Measurements from ENCODE around the gene HOXD9. TPM values are rescaled to one million over a fixed set of nuclear protein-coding genes. Genes with fewer than 3 reads are reported as not detected.
A peak's percentile ranks its signal among the peaks of the same experiment; 100 is the strongest.

The HOXD9 gene
- total RNA-seq, 1 experiment from 2014 or later, result not detected

- H3K27me3 Mint-ChIP-seq (ENCODE audit: low read depth), result peaks cover 99% of the 10 kb centered on the region
- H3K36me3 Mint-ChIP-seq, result peaks cover 2% of the 10 kb centered on the region; the same call in 1 of the 2 replicates
- peaks cover 65% of the 10 kb centered on the region for H3K4me1 Mint-ChIP-seq
- ChIA-PET CTCF (interaction anchor here (0.6 to 4.2 kb wide), 38 partner anchors 9 to 1645 kb away, joined by 3 to 56 read pairs (median 4); partner anchors contain the start of genes HOXD11, HOXD9 and LNPK), POLR2A (interaction anchor here (0.6 kb wide), 2 partner anchors 13 kb away, joined by 4 read pairs; no protein-coding TSS in a partner anchor)
- no peak overlapping the region for H3K27ac Mint-ChIP-seq
- DNase-seq (ENCODE audit: low spot score) (no peak), ATAC-seq (peak; percentile 3)
- TF ChIP-seq E2F4 (CRISPR knock-in tag; IDR thresholded peaks at IDR 0.05; ENCODE audit: borderline replicate concordance, low read depth), result no peak
- no peak for TF ChIP-seq NR2C2 (CRISPR knock-in tag; IDR thresholded peaks at IDR 0.05)
- TF ChIP-seq ZNF425 (CRISPR knock-in tag; conservative IDR thresholded peaks at IDR 0.05), result no peak
- TF ChIP-seq ZNF219 (CRISPR knock-in tag; IDR thresholded peaks at IDR 0.05; ENCODE audit: borderline replicate concordance), result no peak
- no peak for TF ChIP-seq FOXP4 (CRISPR knock-in tag; IDR thresholded peaks at IDR 0.05)
- TF ChIP-seq KAT7 (CRISPR knock-in tag; IDR thresholded peaks at IDR 0.05; ENCODE audit: borderline replicate concordance), result no peak
- TF ChIP-seq CREM (CRISPR knock-in tag; IDR thresholded peaks at IDR 0.05), result no peak
- no peak for TF ChIP-seq GABPB1 (CRISPR knock-in tag; IDR thresholded peaks at IDR 0.05)
- no peak for TF ChIP-seq IRF1 (CRISPR knock-in tag; IDR thresholded peaks at IDR 0.05)
- TF ChIP-seq E2F5 (CRISPR knock-in tag; IDR thresholded peaks at IDR 0.05), result no peak
- no peak for TF ChIP-seq ZNF232 (CRISPR knock-in tag; IDR thresholded peaks at IDR 0.05)
- no peak for TF ChIP-seq NFATC4 (CRISPR knock-in tag; IDR thresholded peaks at IDR 0.05)
- no peak for TF ChIP-seq ZSCAN18 (CRISPR knock-in tag; IDR thresholded peaks at IDR 0.05)
- no peak for TF ChIP-seq AR (CRISPR knock-in tag; IDR thresholded peaks at IDR 0.05)
- no peaks in the 10 kb centered on the region for H3K9me3 Mint-ChIP-seq
- H3K4me3 Mint-ChIP-seq, result peak overlapping the region; percentile 65
Measured at GRCh38 chr2:176097820-176098365, 24.6 kb upstream of the HOXD9 start.

Data from WTC11 (cell line).